ENCODE results near the gene HAUS6. TPM values are rescaled to one million over a fixed set of nuclear protein-coding genes. Genes with fewer than 3 reads are reported as not detected.
"Not testable (repeated sequence)": the region's sequence is repeated elsewhere in the genome, so short reads cannot be mapped to it uniquely, and the experiment has no call there.

Gene HAUS6, protein sequence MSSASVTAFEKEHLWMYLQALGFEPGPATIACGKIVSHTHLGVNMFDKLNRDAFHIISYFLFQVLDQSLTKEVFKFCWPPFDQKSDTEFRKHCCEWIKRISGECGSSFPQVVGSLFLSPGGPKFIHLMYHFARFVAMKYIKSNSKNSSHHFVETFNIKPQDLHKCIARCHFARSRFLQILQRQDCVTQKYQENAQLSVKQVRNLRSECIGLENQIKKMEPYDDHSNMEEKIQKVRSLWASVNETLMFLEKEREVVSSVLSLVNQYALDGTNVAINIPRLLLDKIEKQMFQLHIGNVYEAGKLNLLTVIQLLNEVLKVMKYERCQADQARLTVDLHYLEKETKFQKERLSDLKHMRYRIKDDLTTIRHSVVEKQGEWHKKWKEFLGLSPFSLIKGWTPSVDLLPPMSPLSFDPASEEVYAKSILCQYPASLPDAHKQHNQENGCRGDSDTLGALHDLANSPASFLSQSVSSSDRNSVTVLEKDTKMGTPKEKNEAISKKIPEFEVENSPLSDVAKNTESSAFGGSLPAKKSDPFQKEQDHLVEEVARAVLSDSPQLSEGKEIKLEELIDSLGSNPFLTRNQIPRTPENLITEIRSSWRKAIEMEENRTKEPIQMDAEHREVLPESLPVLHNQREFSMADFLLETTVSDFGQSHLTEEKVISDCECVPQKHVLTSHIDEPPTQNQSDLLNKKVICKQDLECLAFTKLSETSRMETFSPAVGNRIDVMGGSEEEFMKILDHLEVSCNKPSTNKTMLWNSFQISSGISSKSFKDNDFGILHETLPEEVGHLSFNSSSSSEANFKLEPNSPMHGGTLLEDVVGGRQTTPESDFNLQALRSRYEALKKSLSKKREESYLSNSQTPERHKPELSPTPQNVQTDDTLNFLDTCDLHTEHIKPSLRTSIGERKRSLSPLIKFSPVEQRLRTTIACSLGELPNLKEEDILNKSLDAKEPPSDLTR
- 1 to 10 TPM; 1.4 to 8.9 (median 6.3) TPM for total RNA-seq

DNA sequence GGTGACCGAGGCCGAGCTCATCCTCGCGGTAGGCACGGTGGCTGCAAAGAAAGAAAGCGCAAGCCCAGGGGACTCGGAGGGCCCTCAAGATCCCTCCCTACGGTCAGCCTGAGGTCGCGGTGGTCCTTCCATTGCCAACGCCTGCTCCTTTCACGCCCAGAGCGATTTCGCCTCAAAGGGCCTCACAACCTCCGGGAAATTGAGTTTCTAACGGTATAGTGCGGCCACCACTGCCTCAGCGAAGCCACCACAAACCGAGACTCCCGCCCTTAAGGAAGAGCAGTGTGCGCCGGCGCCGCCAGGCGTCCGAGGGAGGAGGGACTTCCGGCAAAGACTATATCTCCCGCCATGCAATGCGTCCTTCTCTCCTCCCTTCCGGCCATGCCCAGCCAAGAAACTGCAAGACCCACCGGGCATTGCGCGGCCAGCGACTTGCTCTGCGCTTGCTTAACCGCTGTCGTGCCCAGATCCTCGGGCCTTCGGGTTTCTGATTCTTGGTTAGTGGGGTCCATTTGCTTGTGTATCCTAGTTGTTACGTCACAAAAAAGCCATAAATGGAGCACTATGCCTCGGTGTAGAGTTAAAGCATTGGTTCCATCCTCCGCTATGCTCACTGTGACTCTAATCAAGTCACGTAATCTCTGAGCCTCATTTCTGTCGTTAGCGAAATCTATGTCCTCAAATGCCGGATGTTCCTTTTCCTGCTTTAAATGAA, at the start of gene HAUS6:
Gene HAUS6 (minus strand): TSS at position 274 of the 715 bp plus-strand sequence. CDS start 253 bp downstream, at position 21.
- no peaks in the 10 kb centered on the region for H3K27me3 ChIP-seq
- intact Hi-C loops (cut with DNase I; ENCODE audit: low total_unique reads) = no loop called here
- in situ Hi-C loops (cut with MboI; ENCODE audit: low pct_ligation_motif_present in 1 of 4, low pct_unique_long_range_greater_than_20kb in 1 of 4, low sequenced_read_pairs in 3 of 4) = loop anchor here in 2 of 4 donors (10.0 to 25.0 kb wide), 2 partner anchors 72 to 135 kb away; partner anchors contain the start of gene DENND4C (in 1 of the 2)
- TF ChIP-seq EP300 (IDR thresholded peaks at IDR 0.05; ENCODE audit: low read depth) = no peak
- peak in 2 of 3 donors; percentile 87 to 88 for TF ChIP-seq POLR2AphosphoS5 (IDR thresholded peaks at IDR 0.05)
- TF ChIP-seq, protein P1, sequence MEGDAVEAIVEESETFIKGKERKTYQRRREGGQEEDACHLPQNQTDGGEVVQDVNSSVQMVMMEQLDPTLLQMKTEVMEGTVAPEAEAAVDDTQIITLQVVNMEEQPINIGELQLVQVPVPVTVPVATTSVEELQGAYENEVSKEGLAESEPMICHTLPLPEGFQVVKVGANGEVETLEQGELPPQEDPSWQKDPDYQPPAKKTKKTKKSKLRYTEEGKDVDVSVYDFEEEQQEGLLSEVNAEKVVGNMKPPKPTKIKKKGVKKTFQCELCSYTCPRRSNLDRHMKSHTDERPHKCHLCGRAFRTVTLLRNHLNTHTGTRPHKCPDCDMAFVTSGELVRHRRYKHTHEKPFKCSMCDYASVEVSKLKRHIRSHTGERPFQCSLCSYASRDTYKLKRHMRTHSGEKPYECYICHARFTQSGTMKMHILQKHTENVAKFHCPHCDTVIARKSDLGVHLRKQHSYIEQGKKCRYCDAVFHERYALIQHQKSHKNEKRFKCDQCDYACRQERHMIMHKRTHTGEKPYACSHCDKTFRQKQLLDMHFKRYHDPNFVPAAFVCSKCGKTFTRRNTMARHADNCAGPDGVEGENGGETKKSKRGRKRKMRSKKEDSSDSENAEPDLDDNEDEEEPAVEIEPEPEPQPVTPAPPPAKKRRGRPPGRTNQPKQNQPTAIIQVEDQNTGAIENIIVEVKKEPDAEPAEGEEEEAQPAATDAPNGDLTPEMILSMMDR (IDR thresholded peaks at IDR 0.05) = peak; percentile 41 to 91 (median 59)
- peak; percentile 68 for TF ChIP-seq POLR2A (IDR thresholded peaks at IDR 0.05)
- H3K36me3 ChIP-seq = no peaks in the 10 kb centered on the region
- DNase-seq = peak; percentile 98
- H3K9me3 ChIP-seq = no peaks in the 10 kb centered on the region
- H3K27ac ChIP-seq = peak within 1 kb of the TSS; percentile 77 to 95 (median 88)
- WGBS, 2 donors (ENCODE audit: low coverage in 1 of 2) = 5 to 8% methylated on average over 7 to 43 of the region's 46 CpGs
- peak within 1 kb of the TSS; percentile 55 to 75 (median 70) for H3K4me3 ChIP-seq
- peaks cover 5 to 30% (median 12%) of the 10 kb centered on the region in 4 donors for H3K4me1 ChIP-seq

DNA sequence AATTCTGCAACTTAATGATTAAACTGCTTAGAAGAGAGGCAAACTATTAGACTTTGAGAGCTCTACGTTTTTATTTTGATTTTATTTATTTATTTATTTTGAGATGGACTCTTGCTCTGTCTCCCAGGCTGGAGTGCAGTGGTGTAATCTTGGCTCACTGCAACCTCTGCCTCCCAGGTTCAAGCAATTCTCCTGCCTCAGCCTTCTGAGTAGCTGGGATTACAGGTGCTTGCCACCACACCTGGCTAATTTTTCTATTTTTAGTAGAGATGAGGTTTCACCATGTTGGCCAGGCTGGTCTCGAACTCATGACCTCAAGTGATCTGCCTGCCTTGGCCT, 49.4 kb upstream of the HAUS6 start:
- H3K27me3 ChIP-seq; in situ Hi-C loops (cut with MboI; ENCODE audit: low pct_ligation_motif_present in 1 of 4, low pct_unique_long_range_greater_than_20kb in 1 of 4, low sequenced_read_pairs in 3 of 4); H3K4me1 ChIP-seq; H3K9me3 ChIP-seq; DNase-seq; intact Hi-C loops (cut with DNase I; ENCODE audit: low total_unique reads); H3K36me3 ChIP-seq; H3K27ac ChIP-seq; H3K4me3 ChIP-seq: not testable (repeated sequence)
- 67 to 69% methylated on average over 2 of the region's 2 CpGs for WGBS, 2 donors (ENCODE audit: low coverage in 1 of 2)

DNA sequence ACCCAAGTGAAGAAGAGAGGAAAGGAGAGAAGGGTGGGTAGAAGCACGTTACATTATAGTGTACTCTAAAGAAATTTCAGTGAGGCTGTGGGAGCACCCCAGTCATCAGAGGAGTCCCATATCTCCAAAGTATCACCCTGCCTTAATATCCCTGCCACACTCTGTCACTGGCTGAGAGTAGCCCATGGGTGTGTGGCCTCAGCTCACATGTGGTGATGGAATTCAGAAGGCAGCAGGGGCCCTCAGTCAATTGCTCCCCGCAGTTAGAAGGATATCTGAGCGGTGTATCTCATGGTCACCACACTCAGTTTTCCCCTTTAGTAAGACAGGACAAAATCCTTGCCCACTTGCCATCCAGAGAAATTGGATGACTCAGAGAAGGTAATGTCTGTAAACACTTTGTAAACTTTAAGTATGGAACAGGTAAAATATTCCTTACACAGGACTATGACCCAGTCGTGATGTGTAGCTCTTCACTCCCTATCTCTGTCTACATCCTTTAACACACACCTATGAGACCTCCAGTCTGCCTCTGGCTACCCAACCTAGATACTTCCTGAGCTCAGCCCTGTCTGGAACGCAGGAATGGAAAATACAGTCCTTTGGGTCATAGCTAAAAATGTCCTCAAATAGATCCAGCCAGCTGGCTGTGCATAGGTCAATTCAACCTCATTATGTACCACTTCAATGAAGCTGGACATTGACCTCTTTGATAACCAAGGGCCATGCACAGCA, 48.9 kb upstream of the HAUS6 start:
- TF ChIP-seq, protein P1 (IDR thresholded peaks at IDR 0.05) = no peak
- TF ChIP-seq POLR2A (IDR thresholded peaks at IDR 0.05) (no peak), POLR2AphosphoS5 (IDR thresholded peaks at IDR 0.05) (no peak), EP300 (IDR thresholded peaks at IDR 0.05; ENCODE audit: low read depth) (no peak)
- in situ Hi-C loops (cut with MboI; ENCODE audit: low pct_ligation_motif_present in 1 of 4, low pct_unique_long_range_greater_than_20kb in 1 of 4, low sequenced_read_pairs in 3 of 4) (no loop called here), intact Hi-C loops (cut with DNase I; ENCODE audit: low total_unique reads) (no loop called here)
- no peak overlapping the region for H3K4me3 ChIP-seq
- H3K4me1 ChIP-seq = no peaks in the 10 kb centered on the region
- H3K27me3 ChIP-seq = no peaks in the 10 kb centered on the region
- H3K27ac ChIP-seq = no peak overlapping the region
- no peaks in the 10 kb centered on the region for H3K36me3 ChIP-seq
- WGBS, 2 donors (ENCODE audit: low coverage in 1 of 2) = 75 to 79% methylated on average over 5 of the region's 5 CpGs
- no peaks in the 10 kb centered on the region for H3K9me3 ChIP-seq
- no peak for DNase-seq

DNA sequence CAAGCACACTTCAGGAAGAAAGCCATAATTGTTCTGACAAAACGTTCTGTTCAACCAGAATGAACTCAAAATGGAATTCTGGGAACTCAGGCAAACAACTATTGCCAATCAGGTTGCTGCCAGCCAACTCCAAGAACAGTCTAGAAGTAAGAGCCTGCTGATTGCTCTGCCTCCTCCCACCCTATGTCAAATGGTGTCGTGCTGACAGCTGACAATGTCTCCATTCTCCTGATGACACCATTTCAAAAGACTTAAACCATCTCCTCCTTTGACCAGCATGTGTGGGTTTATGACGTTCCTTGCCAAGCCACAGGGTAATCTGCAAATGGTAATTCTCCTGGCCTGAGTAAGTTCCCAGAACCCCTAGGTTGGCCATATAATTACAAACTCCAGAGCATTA, 46.5 kb upstream of the HAUS6 start:
- no peaks in the 10 kb centered on the region for H3K27me3 ChIP-seq
- WGBS, 2 donors (ENCODE audit: low coverage in 1 of 2) = 74% methylated on average over 3 of the region's 3 CpGs; no CpG with 5 or more reads in 1 of the 2 donors
- no peaks in the 10 kb centered on the region for H3K9me3 ChIP-seq
- no peaks in the 10 kb centered on the region for H3K36me3 ChIP-seq
- H3K4me3 ChIP-seq = no peak overlapping the region
- DNase-seq = no peak
- H3K27ac ChIP-seq = no peak overlapping the region
- in situ Hi-C loops (cut with MboI; ENCODE audit: low pct_ligation_motif_present in 1 of 4, low pct_unique_long_range_greater_than_20kb in 1 of 4, low sequenced_read_pairs in 3 of 4) (no loop called here), intact Hi-C loops (cut with DNase I; ENCODE audit: low total_unique reads) (no loop called here)
- H3K4me1 ChIP-seq = no peaks in the 10 kb centered on the region
- no peak for TF ChIP-seq EP300 (IDR thresholded peaks at IDR 0.05; ENCODE audit: low read depth)
- TF ChIP-seq, protein P1 (IDR thresholded peaks at IDR 0.05) = no peak

Measured in transverse colon (tissue), 4 donors.